ENCODE data around the gene ZBTB43.

GRCh38 chr9:126802318-126803059 is 2.4 kb upstream of the ZBTB43 start:
- TF ChIP-seq CTCF (IDR thresholded peaks at IDR 0.05) = no peak
- no peak for TF ChIP-seq POLR2A (IDR thresholded peaks at IDR 0.05)

Measured in uterus (tissue), 2 donors.